Heart left ventricle (tissue), 13 donors: ENCODE measurements around the gene GJB5.

Experiments
- POLR2A ChIP-seq, 2 donors: fragments of 450-650 bp; IDR thresholded peaks; one replicate each; pipeline ENCODE4 v1.6.1; 2017; ENCODE audit warnings: antibody characterized with exemption in 2 of 2, mild to moderate bottlenecking in 2 of 2, moderate library complexity in 2 of 2
- TF ChIP-seq, protein P1 (sequence below), 12 donors: fragments of 200-600 bp; sonication (generic) in 4 of 12; IDR thresholded peaks; one replicate each; pipeline versions ENCODE4 v1.5.0 to v1.8.0; 2018 to 2022; ENCODE audit warnings: antibody characterized with exemption in 12 of 12, mild to moderate bottlenecking in 5 of 12
- donor health status: ischemic (EF 13 %, LVEDD 7.1; RV severe dilation, severe dysfunction).
- donor health status: DM: no; HTN: yes; CAD: no.
- donor health status: DM: no; HTN: no; CAD: no.
- donor health status: ischemic (EF 25% LVEDD 6.9; RV normal size, moderate dysfunction).
- donor health status: ischemic (EF 25% LVEDD 5.7; RV mildly dilated, moderate dysfunction).
- donor health status: ischemic (EF 35%, LVEDD 5.7; RV mildly dilated, moderate dysfunction).
- donor health status: nonischemic (EF 11% LVEDD 7.7; RV severe dilation, severe dysfunction).
- donor health status: DM: yes; HTN: yes; CAD: no.
- donor health status: PGD.
- donor health status: ischemic (EF 29% LVEDD 5.4; RV normal size, mild dysfunction).
- donor health status: nonischemic (EF 23%, LVEDD 6.1; RV moderate dilation, normal function).

DNA sequence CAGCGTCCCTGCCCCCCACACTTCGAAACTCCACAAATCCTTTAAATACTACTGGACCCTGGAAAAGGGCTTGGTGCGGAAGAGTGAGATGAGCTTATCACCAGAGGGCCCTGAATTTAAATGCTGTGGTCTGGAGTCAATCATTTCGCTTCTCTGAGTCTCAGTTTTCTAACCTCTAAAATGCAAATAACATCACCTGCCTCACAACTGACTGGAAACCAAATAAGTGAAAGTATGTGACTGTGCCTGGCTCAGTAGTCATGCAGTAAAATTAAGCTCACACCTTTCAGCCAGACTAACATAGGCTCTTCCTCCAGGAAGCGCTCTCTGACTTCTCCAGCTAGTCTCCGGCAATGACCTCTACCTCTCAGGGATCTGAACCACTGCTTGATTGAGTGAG lies 42.1 kb downstream of the GJB5 start:
- no peak for TF ChIP-seq POLR2A (IDR thresholded peaks at IDR 0.05)
- TF ChIP-seq, protein P1, sequence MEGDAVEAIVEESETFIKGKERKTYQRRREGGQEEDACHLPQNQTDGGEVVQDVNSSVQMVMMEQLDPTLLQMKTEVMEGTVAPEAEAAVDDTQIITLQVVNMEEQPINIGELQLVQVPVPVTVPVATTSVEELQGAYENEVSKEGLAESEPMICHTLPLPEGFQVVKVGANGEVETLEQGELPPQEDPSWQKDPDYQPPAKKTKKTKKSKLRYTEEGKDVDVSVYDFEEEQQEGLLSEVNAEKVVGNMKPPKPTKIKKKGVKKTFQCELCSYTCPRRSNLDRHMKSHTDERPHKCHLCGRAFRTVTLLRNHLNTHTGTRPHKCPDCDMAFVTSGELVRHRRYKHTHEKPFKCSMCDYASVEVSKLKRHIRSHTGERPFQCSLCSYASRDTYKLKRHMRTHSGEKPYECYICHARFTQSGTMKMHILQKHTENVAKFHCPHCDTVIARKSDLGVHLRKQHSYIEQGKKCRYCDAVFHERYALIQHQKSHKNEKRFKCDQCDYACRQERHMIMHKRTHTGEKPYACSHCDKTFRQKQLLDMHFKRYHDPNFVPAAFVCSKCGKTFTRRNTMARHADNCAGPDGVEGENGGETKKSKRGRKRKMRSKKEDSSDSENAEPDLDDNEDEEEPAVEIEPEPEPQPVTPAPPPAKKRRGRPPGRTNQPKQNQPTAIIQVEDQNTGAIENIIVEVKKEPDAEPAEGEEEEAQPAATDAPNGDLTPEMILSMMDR (IDR thresholded peaks at IDR 0.05): no peak
